ENCODE data around the gene NNMT. TPM values are rescaled to one million over a fixed set of nuclear protein-coding genes. Genes with fewer than 3 reads are reported as not detected.

The NNMT gene
- polyA plus RNA-seq, 4 donors = 0.44 to 1.7 (median 0.75) TPM

- no peak for DNase-seq (ENCODE audit: low read depth in 4 of 4, low spot score in 2 of 4)
Observed at GRCh38 chr11:114282488-114282887, 13.7 kb upstream of the NNMT start.

DNA sequence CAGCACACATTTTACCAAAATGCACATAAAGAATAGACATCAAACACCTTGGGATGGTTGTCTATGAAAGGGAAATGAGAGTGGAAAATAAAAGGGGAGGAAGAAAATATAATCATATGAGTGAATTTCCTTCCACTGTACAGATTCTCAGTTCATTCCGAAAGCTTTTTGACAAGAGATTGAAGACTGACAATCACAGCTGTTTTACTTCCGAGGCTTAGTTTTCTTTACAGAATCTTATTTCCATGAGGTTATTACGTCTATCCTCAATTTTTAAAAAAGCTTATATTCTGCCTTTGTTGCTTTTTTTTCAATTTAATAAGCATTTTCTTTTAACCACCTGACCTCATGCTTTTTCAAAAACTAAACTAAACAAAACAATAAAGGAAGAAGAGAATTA, 12.8 kb upstream of the NNMT start:
- no peak for DNase-seq (ENCODE audit: low read depth in 4 of 4, low spot score in 2 of 4)

GRCh38 chr11:114284021-114284420, 12.2 kb upstream of the NNMT start:
- DNase-seq (ENCODE audit: low read depth in 4 of 4, low spot score in 2 of 4) = no peak

DNA sequence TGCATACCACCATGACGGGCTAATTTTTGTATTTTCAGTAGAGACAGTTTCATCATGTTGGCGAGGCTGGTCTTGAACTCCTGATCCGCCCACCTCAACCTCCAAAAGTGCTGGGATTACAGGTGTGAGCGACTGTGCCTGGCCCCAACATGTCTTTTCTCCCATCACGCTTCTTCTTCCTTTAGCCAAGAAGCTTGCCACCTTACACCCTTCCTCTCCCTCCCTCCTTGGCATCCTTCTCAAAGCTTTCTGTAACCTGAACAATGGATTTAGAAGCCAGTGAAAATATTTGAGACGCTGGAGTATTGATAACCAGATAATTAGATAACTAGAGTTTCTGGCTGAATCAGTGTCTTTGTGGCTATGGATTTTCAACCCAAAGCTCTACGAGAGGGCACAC, 11.3 kb upstream of the NNMT start:
- DNase-seq (ENCODE audit: low read depth in 4 of 4, low spot score in 2 of 4) = no peak

- no peak for DNase-seq (ENCODE audit: low read depth in 4 of 4, low spot score in 2 of 4)
Observed at GRCh38 chr11:114285599-114285998, 10.6 kb upstream of the NNMT start.

DNA sequence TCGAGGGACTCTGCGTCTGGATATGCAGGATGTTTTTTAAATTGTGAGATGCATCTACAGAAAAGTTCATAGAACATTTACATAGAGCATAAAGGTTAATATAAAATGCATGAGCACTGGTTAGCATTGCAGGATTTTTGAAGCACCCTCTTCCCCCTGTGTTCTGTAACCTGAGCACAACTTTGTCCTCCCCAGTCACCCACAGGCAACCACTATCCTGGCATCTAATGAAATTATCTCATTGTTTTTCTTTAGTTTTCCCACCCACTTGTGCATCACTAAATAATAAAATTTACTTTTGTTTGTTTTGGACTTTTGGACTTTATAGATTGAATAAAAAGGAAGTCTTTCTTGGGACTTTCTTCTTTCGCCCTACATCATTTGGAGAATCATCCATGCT, 10.0 kb upstream of the NNMT start:
- no peak for DNase-seq (ENCODE audit: low read depth in 4 of 4, low spot score in 2 of 4)

DNA sequence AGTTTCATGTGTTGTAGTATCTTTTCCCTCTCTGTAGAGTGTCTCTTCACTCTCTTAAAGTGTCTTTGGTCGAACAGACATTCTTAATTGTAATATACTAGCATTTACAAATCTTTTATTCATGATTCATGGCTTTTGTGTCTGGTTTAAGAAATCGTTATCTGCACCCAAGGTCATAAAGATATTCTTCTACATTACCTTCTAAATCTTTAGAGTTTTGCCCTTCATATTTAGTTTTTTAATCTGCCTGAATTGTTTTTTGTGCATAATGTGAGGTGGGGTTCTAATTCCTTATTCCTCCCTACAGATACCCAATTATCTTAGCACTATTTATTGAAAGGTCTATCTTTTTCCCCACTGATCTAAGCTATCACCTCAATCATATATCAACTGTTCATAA, 9.0 kb upstream of the NNMT start:
- DNase-seq (ENCODE audit: low read depth in 4 of 4, low spot score in 2 of 4) = no peak

GRCh38 chr11:114288136-114288535, 8.1 kb upstream of the NNMT start:
- no peak for DNase-seq (ENCODE audit: low read depth in 4 of 4, low spot score in 2 of 4)

DNA sequence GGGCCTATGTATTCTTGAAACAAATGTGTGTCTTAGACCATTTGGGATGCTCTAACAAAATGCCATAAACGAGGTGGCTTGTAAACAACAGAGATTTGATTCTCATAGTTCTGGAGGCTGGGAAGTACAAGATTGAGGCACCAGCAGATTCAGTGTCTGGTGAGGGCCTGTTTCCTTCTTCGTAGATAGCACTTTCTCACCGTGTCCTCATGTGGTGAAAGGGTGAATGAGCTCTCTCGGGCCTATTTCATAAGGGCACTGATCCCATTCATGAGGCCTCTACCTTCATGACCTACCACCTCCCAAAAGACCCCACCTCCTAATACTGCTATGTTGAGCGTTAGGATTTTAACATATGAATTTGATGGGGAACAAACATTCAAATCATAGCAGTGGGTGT, 6.4 kb upstream of the NNMT start:
- DNase-seq (ENCODE audit: low read depth in 4 of 4, low spot score in 2 of 4) = no peak

DNA sequence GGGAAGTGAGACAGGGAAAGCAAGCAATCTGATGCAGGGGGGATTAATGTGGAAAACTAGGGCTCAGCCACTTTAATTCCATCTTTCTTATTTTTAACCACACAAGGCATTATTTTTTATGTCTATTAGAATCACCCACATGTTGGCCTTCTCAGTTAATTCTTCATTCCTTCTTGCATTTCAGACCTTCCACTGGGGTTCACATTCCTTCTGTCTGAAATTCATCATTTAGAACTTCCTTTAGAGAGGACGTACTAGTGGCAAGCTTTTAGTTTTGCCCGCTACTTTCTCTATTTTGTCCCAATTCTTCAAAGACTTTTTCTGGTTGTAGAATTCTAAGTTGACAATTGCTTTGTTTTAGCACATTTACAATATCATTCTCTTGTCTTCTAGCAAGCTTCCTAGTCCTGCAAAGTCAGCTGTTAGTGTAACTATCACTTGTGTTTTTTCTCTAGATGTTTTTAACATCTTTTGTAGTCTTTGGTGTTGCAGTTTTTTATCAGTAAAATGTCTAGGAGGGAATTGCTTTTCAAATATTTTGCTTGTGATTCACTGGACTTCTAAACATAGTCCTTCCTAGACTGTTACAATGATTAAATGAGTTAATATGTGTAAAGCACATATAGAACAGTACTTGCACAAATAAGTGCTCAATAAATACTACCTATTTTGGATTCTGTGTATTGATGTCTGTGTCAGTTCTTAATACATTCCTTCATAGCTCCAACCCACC, 5.5 kb upstream of the NNMT start:
- no peak for DNase-seq (ENCODE audit: low read depth in 4 of 4, low spot score in 2 of 4)

DNA sequence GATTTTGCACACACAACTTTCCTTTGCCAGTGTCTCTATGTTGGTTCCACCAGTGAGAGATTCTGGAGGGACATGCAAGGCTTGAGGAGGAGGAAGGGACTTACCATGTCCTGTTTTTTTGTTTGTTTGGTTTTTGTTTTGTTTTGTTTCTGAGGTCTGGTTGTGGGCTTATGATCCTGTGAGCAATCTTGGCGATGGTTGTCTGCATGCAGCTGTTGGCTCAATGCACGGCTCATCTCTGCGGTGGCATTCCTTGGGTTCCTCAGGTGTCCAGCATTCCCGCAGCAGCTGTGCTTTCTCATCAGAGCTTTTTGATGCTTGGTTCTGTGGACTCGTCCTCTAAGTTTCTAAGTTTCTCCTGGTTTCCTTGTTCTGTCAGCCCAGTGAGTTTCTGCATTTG, 4.8 kb upstream of the NNMT start:
- DNase-seq (ENCODE audit: low read depth in 4 of 4, low spot score in 2 of 4) = no peak

DNA sequence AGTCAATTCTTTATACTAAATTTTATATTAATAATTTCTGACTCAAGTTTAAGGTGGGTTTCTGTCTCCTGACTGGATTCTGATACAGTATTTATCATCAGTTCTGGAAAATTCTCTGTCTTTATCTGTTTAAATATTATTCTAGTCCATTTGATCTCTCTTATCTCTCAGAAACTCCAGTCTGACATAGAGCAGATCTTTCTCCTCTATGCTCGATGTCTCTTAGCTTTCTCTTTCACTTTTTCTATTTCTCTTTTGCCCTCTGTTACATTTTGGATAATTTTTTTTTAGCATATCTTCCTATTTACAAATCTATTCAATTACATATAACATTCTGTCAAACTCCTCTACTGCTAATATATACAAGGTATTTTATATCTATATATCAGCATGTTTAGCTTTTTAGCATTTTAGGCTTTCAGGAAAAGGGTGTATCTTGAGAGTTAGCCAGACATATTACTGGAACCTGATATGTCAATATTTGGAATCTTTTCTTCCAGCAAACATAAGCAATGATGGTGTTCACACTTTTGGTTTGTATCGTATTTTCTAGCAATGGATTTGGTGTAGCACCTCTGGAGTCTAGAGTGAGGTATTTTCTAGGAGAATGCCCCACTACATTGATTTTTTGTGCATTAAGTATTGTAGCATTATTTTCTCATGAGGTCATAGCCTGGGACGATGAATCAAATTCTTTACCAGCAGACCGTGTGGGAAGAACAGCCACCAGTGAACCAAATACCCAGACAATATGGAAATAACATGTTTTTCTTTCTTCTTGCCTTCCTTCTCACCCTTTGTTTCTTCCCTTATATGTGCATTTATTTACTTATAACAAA, 4.1 kb upstream of the NNMT start:
- no peak for DNase-seq (ENCODE audit: low read depth in 4 of 4, low spot score in 2 of 4)

GRCh38 chr11:114293201-114293711, 2.9 kb upstream of the NNMT start:
- DNase-seq (ENCODE audit: low read depth in 4 of 4, low spot score in 2 of 4) = no peak

DNA sequence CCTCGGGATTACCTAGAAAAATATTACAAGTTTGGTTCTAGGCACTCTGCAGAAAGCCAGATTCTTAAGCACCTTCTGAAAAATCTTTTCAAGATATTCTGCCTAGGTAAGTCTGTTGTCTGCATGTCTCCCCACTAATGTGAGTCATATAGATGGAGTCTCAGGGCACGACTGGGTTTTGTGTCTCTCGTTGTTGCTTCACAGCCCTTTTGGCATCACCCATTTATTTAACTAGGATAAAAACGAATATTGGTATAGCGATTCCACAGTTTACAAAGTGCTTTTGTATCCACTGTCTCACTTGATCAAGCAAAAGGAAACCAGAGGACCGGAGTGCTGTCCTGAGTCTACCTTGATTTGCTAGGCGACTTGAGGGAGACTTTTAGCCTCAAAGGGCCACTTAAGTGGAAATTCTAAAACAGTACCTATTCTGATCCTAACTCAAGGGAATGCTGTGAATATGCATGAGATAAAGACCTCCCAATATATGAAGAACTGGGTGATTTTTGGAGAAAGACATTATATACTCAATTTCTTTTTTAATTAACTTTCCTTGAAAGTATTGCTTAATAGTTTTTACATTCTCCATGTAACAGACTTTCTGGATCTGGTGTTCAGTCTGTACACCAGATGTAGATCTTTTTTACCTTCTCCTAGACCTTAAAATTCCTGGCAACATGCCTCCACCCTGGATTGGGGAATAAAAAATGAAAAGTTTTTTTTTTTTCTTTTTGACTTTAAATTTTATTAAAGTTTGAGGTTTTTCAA, 590 bp downstream of the NNMT start:
- DNase-seq (ENCODE audit: low read depth in 4 of 4, low spot score in 2 of 4) = no peak

GRCh38 chr11:114297806-114298709, 1.9 kb downstream of the NNMT start:
- DNase-seq (ENCODE audit: low read depth in 4 of 4, low spot score in 2 of 4) = no peak

GRCh38 chr11:114298710-114299109, 2.5 kb downstream of the NNMT start:
- no peak for DNase-seq (ENCODE audit: low read depth in 4 of 4, low spot score in 2 of 4)

DNA sequence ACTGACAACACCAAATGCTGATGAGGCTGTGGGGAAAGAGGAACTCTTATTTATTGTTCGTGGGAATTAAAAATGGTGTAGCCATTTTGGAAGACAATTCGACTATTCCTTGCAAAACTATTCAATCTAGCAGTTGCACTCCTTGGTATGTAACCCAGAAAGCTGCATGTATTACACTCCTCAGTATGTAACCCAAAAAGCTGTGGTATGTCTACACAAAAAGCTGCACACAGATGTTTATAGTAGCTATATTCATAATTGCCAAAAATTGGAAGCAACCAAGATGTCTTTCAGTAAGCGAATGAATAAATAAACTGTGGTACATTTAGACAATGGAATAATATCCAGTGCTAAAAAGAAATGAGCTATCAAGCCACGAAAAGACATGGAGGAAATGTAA, 4.9 kb downstream of the NNMT start:
- DNase-seq (ENCODE audit: low read depth in 4 of 4, low spot score in 2 of 4) = no peak

GRCh38 chr11:114301927-114302326, 5.7 kb downstream of the NNMT start:
- DNase-seq (ENCODE audit: low read depth in 4 of 4, low spot score in 2 of 4) = no peak

DNA sequence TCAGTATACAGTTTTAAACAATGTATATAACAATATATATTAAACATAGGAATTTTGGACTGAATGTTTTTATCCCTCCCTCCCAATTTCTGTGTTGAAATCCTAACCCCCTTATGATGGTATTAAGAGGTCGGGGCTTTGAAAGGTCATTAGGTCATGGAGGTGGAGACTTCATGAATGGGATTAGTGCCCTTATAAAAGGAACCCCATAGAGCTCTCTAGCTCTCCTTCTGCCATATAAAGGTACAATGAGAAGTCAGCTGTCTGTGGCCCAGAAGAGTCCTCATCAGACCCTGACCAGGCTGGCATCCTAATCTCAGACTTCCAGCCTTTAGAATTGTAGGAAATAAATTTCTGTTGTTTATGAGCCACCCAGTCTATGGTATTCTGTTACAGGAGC, 6.5 kb downstream of the NNMT start:
- no peak for DNase-seq (ENCODE audit: low read depth in 4 of 4, low spot score in 2 of 4)

- no peak for DNase-seq (ENCODE audit: low read depth in 4 of 4, low spot score in 2 of 4)
Observed at GRCh38 chr11:114304065-114304464, 7.9 kb downstream of the NNMT start.

All from left renal cortex interstitium (tissue), 4 donors.